Stimulated activated CD4-positive, alpha-beta T cell treated with anti-CD3 and anti-CD28 coated beads, Interleukin-1b, Interleukin-23, amount 100 ng/mL, for 24 hours (primary cell): Measurements from ENCODE around the gene CCR5AS.
"Not testable (repeated sequence)": the region's sequence is repeated elsewhere in the genome, so short reads cannot be mapped to it uniquely, and the experiment has no call there.

ENCODE experiments used
- DNase-seq, 4 experiments: peaks; one replicate each; pipeline ENCODE4 v3.0.0-alpha.2; 2020; ENCODE audit warnings: low read depth in 4 of 4, low spot score in 1 of 4

The CCR5AS gene

GRCh38 chr3:46405301-46406019, 1.4 kb downstream of the CCR5AS start:
- no peak for DNase-seq

GRCh38 chr3:46402902-46403301, 4.0 kb downstream of the CCR5AS start:
- DNase-seq = not testable (repeated sequence)

- no peak for DNase-seq
These were observed 5.3 kb downstream of the CCR5AS start for GRCh38 chr3:46401579-46401978.

GRCh38 chr3:46400846-46401245, 6.0 kb downstream of the CCR5AS start:
- DNase-seq = no peak

- DNase-seq = no peak
These were observed 6.7 kb downstream of the CCR5AS start for GRCh38 chr3:46400000-46400734.

- DNase-seq = no peak
These were observed 7.3 kb downstream of the CCR5AS start for GRCh38 chr3:46399557-46399956.

- no peak for DNase-seq
These were observed 7.8 kb downstream of the CCR5AS start for GRCh38 chr3:46399098-46399497.

- no peak for DNase-seq
These were observed 8.5 kb downstream of the CCR5AS start for GRCh38 chr3:46398186-46398955.

GRCh38 chr3:46397111-46397510, 9.8 kb downstream of the CCR5AS start:
- DNase-seq = no peak

GRCh38 chr3:46395766-46396530, 10.9 kb downstream of the CCR5AS start:
- no peak for DNase-seq

- DNase-seq = no peak
These were observed 11.6 kb downstream of the CCR5AS start for GRCh38 chr3:46395210-46395661.

- DNase-seq = no peak
These were observed 13.1 kb downstream of the CCR5AS start for GRCh38 chr3:46393554-46394434.

GRCh38 chr3:46393011-46393410, 13.9 kb downstream of the CCR5AS start:
- DNase-seq = no peak

GRCh38 chr3:46391526-46391925, 15.3 kb downstream of the CCR5AS start:
- not testable (repeated sequence) for DNase-seq

- DNase-seq = no peak
These were observed 17.6 kb downstream of the CCR5AS start for GRCh38 chr3:46389306-46389705.

GRCh38 chr3:46388847-46389246, 18.0 kb downstream of the CCR5AS start:
- not testable (repeated sequence) for DNase-seq

- no peak for DNase-seq
These were observed 20.7 kb downstream of the CCR5AS start for GRCh38 chr3:46386205-46386604.

GRCh38 chr3:46383951-46384330, 22.9 kb downstream of the CCR5AS start:
- DNase-seq = no peak

GRCh38 chr3:46383211-46383950, 23.5 kb downstream of the CCR5AS start:
- DNase-seq = no peak
